K562 (cell line): ENCODE measurements around the gene DHX35. TPM values are rescaled to one million over a fixed set of nuclear protein-coding genes. Genes with fewer than 3 reads are reported as not detected.
A peak's percentile ranks its signal among the peaks of the same experiment; 100 is the strongest.

Experiments
- HDAC3 ChIP-seq: fragments of 450-650 bp; IDR thresholded peaks from 2 replicates; pipeline ENCODE4 v1.6.1; 2018; ENCODE audit warnings: borderline replicate concordance, mild to moderate bottlenecking, moderate library complexity; ENCODE audit not compliant: partially characterized antibody
- HNRNPLL ChIP-seq: fragments of 200-400 bp; formaldehyde crosslinking; IDR thresholded peaks from 2 replicates; pipeline ENCODE4 v1.6.1; 2017; ENCODE audit warnings: low read length, low read depth, mild to moderate bottlenecking; ENCODE audit not compliant: poor library complexity, severe bottlenecking
- LCOR ChIP-seq: sonication (generic); formaldehyde crosslinking; IDR thresholded peaks from 2 replicates; pipeline ENCODE4 v1.8.0; 2022; ENCODE audit warnings: mild to moderate bottlenecking, missing genetic modification reagents
- MGA ChIP-seq: fragments of 450-650 bp; IDR thresholded peaks from 2 replicates; pipeline ENCODE4 v1.6.1; 2016; ENCODE audit warnings: mild to moderate bottlenecking, moderate library complexity
- MYC ChIP-seq, 2 experiments: fragments of 250-450 bp in 1 of 2; sonication (Bioruptor Pico) in 1 of 2; IDR thresholded peaks; 2 replicates each; pipeline versions ENCODE4 v1.5.1 to v1.6.1; 2012 to 2021; ENCODE audit warnings: low read depth in 2 of 2, borderline replicate concordance in 1 of 2, improper control_type of control experiment in 1 of 2, low read length in 1 of 2, mild to moderate bottlenecking in 1 of 2, moderate library complexity in 1 of 2
- NFXL1 ChIP-seq: fragments of 450-650 bp; formaldehyde crosslinking; IDR thresholded peaks from 2 replicates; pipeline ENCODE4 v1.4.0; 2021; ENCODE audit warnings: mild to moderate bottlenecking
- TCF3 ChIP-seq: sonication (generic); formaldehyde crosslinking; IDR thresholded peaks from 2 replicates; pipeline ENCODE4 v1.4.0; 2020; ENCODE audit warnings: mild to moderate bottlenecking, missing genetic modification reagents
- USF2 ChIP-seq: sonication (generic); formaldehyde crosslinking; IDR thresholded peaks from 2 replicates; pipeline ENCODE4 v1.5.0; 2020; ENCODE audit warnings: missing genetic modification reagents
- ZHX1 ChIP-seq: fragments of 150-350 bp; conservative IDR thresholded peaks from 2 replicates; pipeline ENCODE4 v1.6.1; 2014; ENCODE audit warnings: low read length
- ZNF174 ChIP-seq: fragments of 250-450 bp; sonication (Bioruptor Pico); IDR thresholded peaks from 2 replicates; pipeline ENCODE4 v1.4.0; 2020; ENCODE audit warnings: mild to moderate bottlenecking
- ZNF75A ChIP-seq: fragments of 450-650 bp; formaldehyde crosslinking; IDR thresholded peaks from 2 replicates; pipeline ENCODE4 v1.4.0; 2020; ENCODE audit warnings: mild to moderate bottlenecking
- polyA plus RNA-seq, 8 experiments: library from polyadenylated mRNA; depleted of rRNA in 4 of 8; stranded (reverse) in 5 of 8; unstranded in 3 of 8; fragments of >200 nt; fragmentation: Nextera tagmentation in 2 of 8; fragmentation: Illumina TruSeq in 1 of 8; extraction: Ambion mirVana in 2 of 8; extraction: Trizol in 1 of 8; gene quantifications; 2 replicates each; pipeline versions ENCODE4 v1.2.1 to v1.2.3, GENCODE V29; 2011 to 2014; ENCODE audit warnings: inconsistent platforms in 1 of 8, missing spikeins in 1 of 8
- total RNA-seq, 7 experiments: library from RNA; depleted of rRNA in 6 of 7; stranded (reverse); fragments of >200 nt in 6 of 7; fragmentation: Illumina TruSeq in 2 of 7; extraction: Trizol in 2 of 7; gene quantifications; 2 replicates each; pipeline versions ENCODE4 v1.2.1 to v1.2.3, GENCODE V29; 2011 to 2021; ENCODE audit warnings: low replicate concordance in 1 of 7

DHX35 gene
- total and polyA plus RNA-seq, 9 of the 15 experiments (the other 6 are each of a cell fraction or from before 2014, with no cell fraction given): 6.5 to 25.6 (median 16.9) TPM

DNA sequence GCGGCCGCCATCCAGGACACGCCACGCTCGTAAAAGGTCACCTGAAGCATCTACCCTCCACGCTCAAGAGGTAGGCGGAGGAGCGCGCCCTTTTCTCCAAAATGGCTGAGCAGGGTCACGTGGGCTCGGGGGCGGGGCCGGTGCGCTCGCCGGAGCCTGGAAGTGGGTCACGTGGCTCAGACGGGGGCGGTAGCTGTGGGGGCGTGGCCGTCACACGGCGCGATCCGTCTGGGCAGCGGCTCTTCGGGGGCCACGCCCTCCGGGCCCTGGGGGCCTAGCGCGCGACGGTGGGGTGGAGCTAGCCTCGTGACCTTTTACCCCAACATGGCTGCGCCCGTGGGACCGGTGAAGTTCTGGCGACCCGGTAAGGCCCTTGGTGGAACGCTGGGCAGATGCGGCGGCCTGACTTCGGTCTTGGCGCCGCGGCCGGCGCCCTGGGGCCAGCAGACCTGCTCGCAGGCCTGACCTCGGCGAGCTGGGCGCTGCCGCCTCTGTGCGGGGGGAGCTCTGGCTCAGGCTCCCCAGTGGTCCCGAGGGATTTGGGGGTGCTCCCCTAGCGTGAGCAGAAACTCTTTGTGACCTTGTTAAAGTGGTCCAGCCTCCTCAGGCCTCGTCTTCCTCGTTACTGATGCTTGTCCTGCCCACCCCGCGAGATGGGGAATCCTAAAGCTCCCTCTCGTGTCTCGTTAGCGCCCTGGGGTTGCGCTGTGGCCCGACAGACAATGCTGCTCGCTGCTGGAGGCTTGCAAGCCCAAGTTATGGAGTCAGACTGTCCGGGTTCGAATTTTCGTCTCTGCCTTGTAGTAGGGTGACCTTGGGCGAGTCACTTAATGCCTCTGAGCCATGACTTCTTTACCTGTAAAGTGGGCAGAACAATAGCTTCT is at the start of gene DHX35 (continued):
- TF ChIP-seq USF2 (CRISPR knock-in tag) (peak; percentile 99), ZHX1 (0 out of 2 replicates have a peak, but pooled peaks have one; percentile 19), ZNF75A (CRISPR knock-in tag) (no peak), MYC (IDR thresholded peaks at IDR 0.05; ENCODE audit: low read depth, low read length) (peak; percentile 95), MYC (CRISPR knock-in tag; IDR thresholded peaks at IDR 0.05; ENCODE audit: borderline replicate concordance, low read depth) (peak; percentile 70; the same call in 1 of the 2 replicates), LCOR (peak; percentile 94), NFXL1 (no peak), HNRNPLL (no peak), ZNF174 (CRISPR knock-in tag) (no peak), HDAC3 (no peak), MGA (peak; percentile 94), TCF3 (CRISPR knock-in tag) (0 out of 2 replicates have a peak, but pooled peaks have one; percentile 15)
